Keratinocyte (primary cell): ENCODE data around the gene FGF21. TPM values are rescaled to one million over a fixed set of nuclear protein-coding genes. Genes with fewer than 3 reads are reported as not detected.

Experiments used
- DNase-seq: peaks from one replicate; pipeline ENCODE4 v3.0.0-alpha.2; 2011; ENCODE audit warnings: low read depth, missing footprints, low spot score
- FAIRE-seq: peaks from 2 replicates; lab custom pipeline; 2011; peaks lifted over from hg19 to GRCh38; lab: Jason Lieb, UNC
- H2AFZ ChIP-seq: 2 replicates; pipeline ENCODE4 v1.6.0; 2012; ENCODE audit warnings: low read length, control low read depth, inconsistent platforms; ENCODE audit not compliant: control insufficient read depth
- H3K27ac ChIP-seq: 2 replicates; pipeline ENCODE4 v1.5.1; 2011; ENCODE audit warnings: low read length; ENCODE audit not compliant: control insufficient read depth, insufficient read depth
- H3K27me3 ChIP-seq: 3 replicates; pipeline ENCODE4 v1.6.0; 2011; ENCODE audit warnings: low read length; ENCODE audit not compliant: control insufficient read depth, insufficient read depth; ENCODE audit errors: extremely low read depth
- H3K36me3 ChIP-seq, 2 experiments: 2 replicates in 1 of 2; 3 replicates in 1 of 2; pipeline ENCODE4 v1.5.1; 2011; ENCODE audit warnings: low read length in 2 of 2, mild to moderate bottlenecking in 1 of 2; ENCODE audit not compliant: control insufficient read depth in 2 of 2, insufficient read depth in 2 of 2; ENCODE audit errors: extremely low read depth in 1 of 2
- H3K4me1 ChIP-seq: 3 replicates; pipeline ENCODE4 v1.5.1; 2011; ENCODE audit warnings: low read length; ENCODE audit not compliant: control insufficient read depth, insufficient read depth; ENCODE audit errors: extremely low read depth
- H3K4me2 ChIP-seq: 3 replicates; pipeline ENCODE4 v1.6.0; 2011; ENCODE audit warnings: low read depth, low read length; ENCODE audit not compliant: control insufficient read depth, insufficient read depth; ENCODE audit errors: extremely low read depth
- H3K4me3 ChIP-seq, 3 experiments: fragments of 200-600 bp in 1 of 3; sonication (generic) in 1 of 3; 2 replicates in 2 of 3; 3 replicates in 1 of 3; pipeline ENCODE4 v1.5.1; 2011 to 2016; ENCODE audit warnings: low read length in 3 of 3, mild to moderate bottlenecking in 3 of 3, control low read depth in 2 of 3, inconsistent platforms in 1 of 3, low read depth in 1 of 3, mixed read lengths in 1 of 3, mixed run types in 1 of 3, moderate library complexity in 1 of 3; ENCODE audit not compliant: control insufficient read depth in 2 of 3, insufficient read depth in 2 of 3; ENCODE audit errors: extremely low read depth in 1 of 3
- H3K79me2 ChIP-seq: 2 replicates; pipeline ENCODE4 v1.6.0; 2012; ENCODE audit warnings: low read length; ENCODE audit not compliant: control insufficient read depth, insufficient read depth
- H3K9ac ChIP-seq: 3 replicates; pipeline ENCODE4 v1.6.0; 2011; ENCODE audit warnings: low read length; ENCODE audit not compliant: control insufficient read depth, insufficient read depth; ENCODE audit errors: extremely low read depth
- H3K9me1 ChIP-seq: 3 replicates; pipeline ENCODE4 v1.6.0; 2011; ENCODE audit warnings: low read length; ENCODE audit not compliant: control insufficient read depth, insufficient read depth; ENCODE audit errors: extremely low read depth
- H3K9me3 ChIP-seq: 2 replicates; pipeline ENCODE4 v1.5.1; 2012; ENCODE audit warnings: low read depth, low read length; ENCODE audit not compliant: control insufficient read depth
- H4K20me1 ChIP-seq: 3 replicates; pipeline ENCODE4 v1.6.0; 2011; ENCODE audit warnings: low read length; ENCODE audit not compliant: control insufficient read depth, insufficient read depth; ENCODE audit errors: extremely low read depth
- CTCF ChIP-seq, 3 experiments: IDR thresholded peaks in 1 of 3; conservative IDR thresholded peaks in 1 of 3; optimal IDR thresholded peaks in 1 of 3; 2 replicates in 2 of 3; 3 replicates in 1 of 3; pipeline versions ENCODE3 to v1.5.1; 2011; ENCODE audit warnings: low read length in 3 of 3, mild to moderate bottlenecking in 3 of 3, moderate library complexity in 2 of 3, control low read depth in 1 of 3, inconsistent platforms in 1 of 3; ENCODE audit not compliant: insufficient read depth in 2 of 3; ENCODE audit errors: extremely low read depth in 1 of 3
- EZH2 ChIP-seq: IDR thresholded peaks from one replicate; pipeline ENCODE4 v1.6.1; 2012; ENCODE audit warnings: inconsistent platforms, mild to moderate bottlenecking, low read length, moderate library complexity
- dilution Hi-C: fragments of 300-500 bp; cut with MboI; formaldehyde crosslinking; loops from one replicate; pipeline ENCODE4 v1.7.0; 2020; ENCODE audit warnings: low sequenced_read_pairs; ENCODE audit not compliant: extremely low pct_ligation_motif_present
- polyA plus RNA-seq, 5 experiments: library from polyadenylated mRNA; depleted of rRNA in 3 of 5; stranded (reverse) in 3 of 5; stranded (forward) in 1 of 5; unstranded in 1 of 5; fragments of >200 nt; gene quantifications; 1 replicate in 1 of 5; 2 replicates in 3 of 5; 3 replicates in 1 of 5; pipeline versions ENCODE4 v1.2.1 to v1.2.3, GENCODE V29; 2011 to 2012; ENCODE audit warnings: missing spikeins in 2 of 5, low read depth in 1 of 5, low replicate concordance in 1 of 5

Gene FGF21
- polyA plus RNA-seq, 1 donor (not counting 4 experiments of a cell fraction or from before 2014, with no cell fraction given), result not detected

GRCh38 chr19:48740164-48740972 is 15.0 kb upstream of the FGF21 start, which contains the start of gene RASIP1:
TSS of gene RASIP1 (minus strand) at chr19:48740610. CDS start at chr19:48740282, 328 bp downstream.
- H3K9me3 ChIP-seq, result no peaks in the 10 kb centered on the region
- no peaks in the 10 kb centered on the region for H3K27me3 ChIP-seq
- no peak for FAIRE-seq
- TF ChIP-seq CTCF (optimal IDR thresholded peaks at IDR 0.05 in 1 of 3, IDR thresholded peaks at IDR 0.05 in 1 of 3, conservative IDR thresholded peaks at IDR 0.05 in 1 of 3; ENCODE audit: extremely low read depth in 1 of 3, insufficient read depth in 2 of 3, low read length in 3 of 3) (no peak), EZH2 (no peak)
- peak within 1 kb of the TSS in 2 of 3 experiments; percentile 53 for H3K4me3 ChIP-seq
- dilution Hi-C loops, result no loop called here
- H3K79me2 ChIP-seq, result no peaks in the 10 kb centered on the region
- H3K4me1 ChIP-seq, result peaks cover 16% of the 10 kb centered on the region
- no peak for DNase-seq
- peak within 1 kb of the TSS; percentile 25 for H3K9ac ChIP-seq
- H3K36me3 ChIP-seq, result no peaks in the 10 kb centered on the region
- H3K27ac ChIP-seq, result no peak within 1 kb of the TSS
- no peaks in the 10 kb centered on the region for H3K9me1 ChIP-seq
- H2AFZ ChIP-seq, result peak within 1 kb of the TSS; percentile 66
- peak within 1 kb of the TSS; percentile 74 for H3K4me2 ChIP-seq
- no peaks in the 10 kb centered on the region for H4K20me1 ChIP-seq

- dilution Hi-C loops, result no loop called here
- Histone ChIP-seq H3K4me1 (peaks cover 16% of the 10 kb centered on the region), H3K4me2 (peak overlapping the region; percentile 67), H3K9me3 (no peaks in the 10 kb centered on the region), H3K9me1 (no peaks in the 10 kb centered on the region), H3K4me3 (peak overlapping the region in 1 of 3 experiments; percentile 37), H3K27me3 (no peaks in the 10 kb centered on the region), H3K79me2 (no peaks in the 10 kb centered on the region), H4K20me1 (no peaks in the 10 kb centered on the region), H2AFZ (peak overlapping the region; percentile 61), H3K27ac (no peak overlapping the region), H3K36me3 (peaks cover 0 to under 1% of the 10 kb centered on the region in 2 experiments), H3K9ac (peak overlapping the region; percentile 25)
- TF ChIP-seq CTCF (optimal IDR thresholded peaks at IDR 0.05 in 1 of 3, IDR thresholded peaks at IDR 0.05 in 1 of 3, conservative IDR thresholded peaks at IDR 0.05 in 1 of 3; ENCODE audit: extremely low read depth in 1 of 3, insufficient read depth in 2 of 3, low read length in 3 of 3), result no peak
- no peak for TF ChIP-seq EZH2
- FAIRE-seq (peak; percentile 57), DNase-seq (no peak)
These were observed 14.0 kb upstream of the FGF21 start for GRCh38 chr19:48741129-48741999.
